GM18907 (cell line): Measurements from ENCODE around the gene PKLR.
"Not testable (repeated sequence)": the region's sequence is repeated elsewhere in the genome, so short reads cannot be mapped to it uniquely, and the experiment has no call there.

Source experiments
- ATAC-seq: cut with Tn5 transposase; IDR thresholded peaks from one replicate; pipeline ENCODE4 v1.9.1; 2021; ENCODE audit warnings: mild to moderate bottlenecking, moderate library complexity; ENCODE audit not compliant: unreplicated experiment

Gene PKLR

GRCh38 chr1:155256058-155256852 is 45.0 kb downstream of the PKLR start:
- no peak for ATAC-seq

- peak; percentile 57 for ATAC-seq
Observed at GRCh38 chr1:155255243-155256007, 45.8 kb downstream of the PKLR start, which contains the start of gene ENTREP3. TSS of gene ENTREP3 (minus strand) at chr1:155255483. CDS start at chr1:155254877, 606 bp downstream.

GRCh38 chr1:155254714-155255242 is 46.5 kb downstream of the PKLR start:
- no peak for ATAC-seq

- ATAC-seq, result no peak
Observed at GRCh38 chr1:155254228-155254713, 47.0 kb downstream of the PKLR start.

GRCh38 chr1:155253797-155254196 is 47.4 kb downstream of the PKLR start:
- ATAC-seq, result no peak

- no peak for ATAC-seq
Observed at GRCh38 chr1:155253208-155253607, 48.0 kb downstream of the PKLR start.

- no peak for ATAC-seq
Observed at GRCh38 chr1:155251566-155251965, 49.7 kb downstream of the PKLR start.

GRCh38 chr1:155250633-155251449 is 50.4 kb downstream of the PKLR start:
- peak; percentile 80 for ATAC-seq

- peak; percentile 21 for ATAC-seq
Observed at GRCh38 chr1:155250246-155250632, 51.0 kb downstream of the PKLR start.

GRCh38 chr1:155247667-155248553 is 53.3 kb downstream of the PKLR start:
- ATAC-seq, result no peak

- ATAC-seq, result not testable (repeated sequence)
Observed at GRCh38 chr1:155246796-155247195, 54.4 kb downstream of the PKLR start.

GRCh38 chr1:155245163-155245524 is 56.1 kb downstream of the PKLR start:
- ATAC-seq, result peak; percentile 9

GRCh38 chr1:155244368-155245162 is 56.7 kb downstream of the PKLR start:
- ATAC-seq, result peak; percentile 87

GRCh38 chr1:155242805-155243358 is 58.4 kb downstream of the PKLR start:
- ATAC-seq, result no peak

GRCh38 chr1:155241841-155242264 is 59.4 kb downstream of the PKLR start:
- ATAC-seq, result no peak

- no peak for ATAC-seq
Observed at GRCh38 chr1:155241069-155241679, 60.1 kb downstream of the PKLR start.
